Neural crest cell (in vitro differentiated cells): ENCODE measurements around the gene BGN. TPM values are rescaled to one million over a fixed set of nuclear protein-coding genes. Genes with fewer than 3 reads are reported as not detected.

Experiments used
- DNase-seq: peaks from one replicate; pipeline ENCODE4 v3.0.0; 2021; ENCODE audit warnings: low read depth, mixed read lengths, low spot score
- H3K27ac Mint-ChIP-seq: one replicate; pipeline ENCODE4 v1.8.0; 2021; ENCODE audit warnings: mild to moderate bottlenecking, mixed read lengths; ENCODE audit not compliant: unreplicated experiment
- H3K27me3 Mint-ChIP-seq: 2 replicates; pipeline ENCODE4 v1.8.0; 2021; ENCODE audit warnings: low read depth, mild to moderate bottlenecking, mixed read lengths
- H3K36me3 Mint-ChIP-seq: 2 replicates; pipeline ENCODE4 v1.8.0; 2021; ENCODE audit warnings: low read depth, mild to moderate bottlenecking, mixed read lengths
- H3K4me1 Mint-ChIP-seq: 2 replicates; pipeline ENCODE4 v1.8.0; 2021; ENCODE audit warnings: mixed read lengths
- H3K4me3 Mint-ChIP-seq: one replicate; pipeline ENCODE4 v1.8.0; 2021; ENCODE audit warnings: mild to moderate bottlenecking, mixed read lengths
- H3K9me3 Mint-ChIP-seq: 2 replicates; pipeline ENCODE4 v1.8.0; 2021; ENCODE audit warnings: mixed read lengths
- total RNA-seq: library from RNA; stranded (reverse); gene quantifications from 2 replicates; pipeline ENCODE4 v1.2.1, GENCODE V29; 2021
- TF ChIP-seq, protein P1 (sequence below): fragments of 200-600 bp; sonication (generic); conservative IDR thresholded peaks from 2 replicates; pipeline ENCODE4 v1.5.0; 2021; ENCODE audit warnings: antibody characterized with exemption, mild to moderate bottlenecking

The BGN gene
- total RNA-seq, 1 donor from 2014 or later: 80.6 TPM

DNA sequence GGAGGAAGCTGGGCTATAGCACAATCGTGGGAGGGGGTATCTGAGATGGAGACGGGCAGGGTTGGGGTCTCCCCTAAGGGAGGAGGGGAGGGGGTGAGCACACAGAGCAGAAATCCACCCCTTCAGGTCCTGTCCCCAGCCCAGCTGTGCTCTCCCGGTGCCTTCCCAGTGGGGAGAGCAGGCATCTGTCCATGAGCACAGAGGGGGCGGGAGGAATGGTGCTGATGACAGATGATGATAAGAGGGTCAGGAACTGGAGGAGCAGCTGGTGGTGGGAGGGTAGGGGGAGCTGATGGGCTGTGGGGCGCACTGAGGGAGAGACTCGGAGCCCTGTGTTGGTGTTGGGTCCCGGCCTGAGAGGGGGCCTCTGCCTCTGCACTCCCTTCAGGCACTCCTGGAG is 31.3 kb downstream of the BGN start:
- peaks cover 4% of the 10 kb centered on the region for H3K4me1 Mint-ChIP-seq
- H3K36me3 Mint-ChIP-seq: no peaks in the 10 kb centered on the region
- H3K27ac Mint-ChIP-seq: no peak overlapping the region
- no peaks in the 10 kb centered on the region for H3K9me3 Mint-ChIP-seq
- DNase-seq: no peak
- H3K4me3 Mint-ChIP-seq: no peak overlapping the region
- TF ChIP-seq, protein P1, sequence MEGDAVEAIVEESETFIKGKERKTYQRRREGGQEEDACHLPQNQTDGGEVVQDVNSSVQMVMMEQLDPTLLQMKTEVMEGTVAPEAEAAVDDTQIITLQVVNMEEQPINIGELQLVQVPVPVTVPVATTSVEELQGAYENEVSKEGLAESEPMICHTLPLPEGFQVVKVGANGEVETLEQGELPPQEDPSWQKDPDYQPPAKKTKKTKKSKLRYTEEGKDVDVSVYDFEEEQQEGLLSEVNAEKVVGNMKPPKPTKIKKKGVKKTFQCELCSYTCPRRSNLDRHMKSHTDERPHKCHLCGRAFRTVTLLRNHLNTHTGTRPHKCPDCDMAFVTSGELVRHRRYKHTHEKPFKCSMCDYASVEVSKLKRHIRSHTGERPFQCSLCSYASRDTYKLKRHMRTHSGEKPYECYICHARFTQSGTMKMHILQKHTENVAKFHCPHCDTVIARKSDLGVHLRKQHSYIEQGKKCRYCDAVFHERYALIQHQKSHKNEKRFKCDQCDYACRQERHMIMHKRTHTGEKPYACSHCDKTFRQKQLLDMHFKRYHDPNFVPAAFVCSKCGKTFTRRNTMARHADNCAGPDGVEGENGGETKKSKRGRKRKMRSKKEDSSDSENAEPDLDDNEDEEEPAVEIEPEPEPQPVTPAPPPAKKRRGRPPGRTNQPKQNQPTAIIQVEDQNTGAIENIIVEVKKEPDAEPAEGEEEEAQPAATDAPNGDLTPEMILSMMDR: no peak
- H3K27me3 Mint-ChIP-seq: peaks cover 20% of the 10 kb centered on the region

DNA sequence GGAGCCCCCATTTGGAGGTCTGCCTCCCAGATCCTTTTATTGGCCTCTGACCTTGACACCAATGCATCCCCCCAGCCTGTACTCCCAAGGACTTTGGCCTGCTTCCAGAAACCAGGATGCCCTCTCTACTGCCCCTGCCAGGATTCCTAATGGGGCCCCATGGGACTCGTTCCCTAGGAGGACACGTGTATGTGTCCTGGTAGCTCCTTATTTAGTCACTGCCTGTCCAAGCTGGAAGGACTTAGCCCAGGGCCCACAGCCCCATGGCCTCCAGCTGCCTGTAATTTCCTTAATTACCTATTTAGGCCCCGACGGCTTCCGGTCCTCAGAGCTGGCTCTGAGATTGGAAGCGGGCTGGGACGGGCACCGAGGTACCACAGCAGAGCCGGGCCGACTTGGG is 32.0 kb downstream of the BGN start:
- H3K36me3 Mint-ChIP-seq: no peaks in the 10 kb centered on the region
- H3K27ac Mint-ChIP-seq: no peak overlapping the region
- no peaks in the 10 kb centered on the region for H3K9me3 Mint-ChIP-seq
- peaks cover 12% of the 10 kb centered on the region for H3K27me3 Mint-ChIP-seq
- TF ChIP-seq, protein P1: no peak
- DNase-seq: no peak
- H3K4me1 Mint-ChIP-seq: peaks cover 4% of the 10 kb centered on the region
- H3K4me3 Mint-ChIP-seq: no peak overlapping the region

DNA sequence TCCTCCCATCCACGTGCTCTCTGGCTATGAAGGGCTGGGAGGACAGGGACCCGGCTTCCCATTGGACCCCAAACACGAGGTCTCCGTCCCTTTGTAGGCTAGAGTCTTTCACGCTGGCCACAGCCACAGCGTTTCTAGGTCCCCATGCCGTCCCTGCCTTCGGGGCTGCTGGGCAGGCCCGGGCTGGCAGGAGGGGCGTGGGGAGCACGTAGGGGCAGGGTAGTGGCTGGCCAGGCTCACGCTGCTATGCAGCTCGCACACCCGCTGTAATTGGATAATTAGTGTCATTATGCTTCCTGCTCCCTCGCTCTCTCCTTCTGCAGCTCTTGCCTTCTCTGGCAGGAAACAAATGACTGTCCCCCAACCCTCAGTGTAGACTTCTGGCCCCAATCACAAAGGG is 32.4 kb downstream of the BGN start:
- Mint-ChIP-seq H3K27ac (no peak overlapping the region), H3K36me3 (no peaks in the 10 kb centered on the region), H3K4me1 (peaks cover 4% of the 10 kb centered on the region), H3K27me3 (peaks cover 9% of the 10 kb centered on the region), H3K4me3 (no peak overlapping the region), H3K9me3 (no peaks in the 10 kb centered on the region)
- TF ChIP-seq, protein P1: no peak
- DNase-seq: no peak

DNA sequence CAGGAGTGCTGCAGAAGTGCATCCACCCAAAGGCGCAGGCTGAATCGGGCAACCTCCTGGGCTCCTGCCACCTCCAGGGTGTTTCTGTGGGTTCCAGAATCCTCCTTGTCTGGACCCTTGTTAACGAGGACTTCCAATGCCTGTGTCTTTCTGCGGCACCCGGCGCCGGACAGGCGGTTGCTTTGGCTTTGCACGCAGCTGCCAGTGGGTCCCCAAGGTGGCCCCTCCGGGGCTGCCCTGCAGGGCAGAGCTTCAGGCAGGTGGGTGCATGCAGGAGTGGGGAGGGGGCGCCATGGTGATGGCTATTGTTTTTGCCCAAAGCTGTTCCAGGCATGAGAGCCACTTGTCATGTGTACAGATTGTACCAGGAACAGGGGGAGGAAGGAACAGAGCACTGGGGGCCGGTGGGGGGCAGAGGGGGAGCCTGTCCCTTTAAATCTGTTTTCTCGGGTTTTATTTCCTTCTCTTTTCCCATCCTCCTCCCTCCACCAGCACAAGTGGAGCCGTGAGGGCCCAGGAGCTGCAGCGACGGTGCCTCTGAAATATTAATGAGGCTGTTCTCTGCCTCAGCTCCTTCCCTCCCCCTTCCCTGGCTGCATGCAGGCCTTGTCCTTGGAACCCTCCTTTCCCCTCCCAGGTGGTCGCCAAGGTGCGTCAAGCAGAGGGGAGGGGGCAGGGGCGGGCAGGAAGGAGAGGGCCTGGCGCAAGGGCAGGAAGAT is 35.8 kb downstream of the BGN start:
- no peaks in the 10 kb centered on the region for H3K9me3 Mint-ChIP-seq
- no peaks in the 10 kb centered on the region for H3K27me3 Mint-ChIP-seq
- H3K4me1 Mint-ChIP-seq: peaks cover 4% of the 10 kb centered on the region
- no peaks in the 10 kb centered on the region for H3K36me3 Mint-ChIP-seq
- DNase-seq: no peak
- no peak overlapping the region for H3K27ac Mint-ChIP-seq
- TF ChIP-seq, protein P1: no peak
- H3K4me3 Mint-ChIP-seq: no peak overlapping the region

DNA sequence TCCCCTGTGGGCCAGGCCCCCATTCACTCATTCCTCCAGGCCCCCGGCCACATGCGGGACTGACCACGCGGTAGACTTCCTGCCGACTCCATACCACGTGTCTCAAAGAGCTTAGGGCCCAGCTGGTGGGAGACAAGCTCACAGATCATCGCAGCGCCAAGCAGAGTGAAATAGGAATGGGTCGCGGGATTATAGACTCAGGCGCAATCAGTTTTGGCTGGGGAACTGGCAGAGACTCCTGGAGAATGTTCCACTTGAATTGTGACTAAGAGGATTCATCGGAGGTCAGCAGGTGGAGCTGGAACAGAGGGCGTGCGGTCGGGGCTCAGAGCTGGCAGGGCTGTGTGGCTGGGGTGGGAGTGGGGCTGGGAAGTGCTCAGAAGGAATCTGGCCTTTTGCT is 38.3 kb downstream of the BGN start:
- TF ChIP-seq, protein P1: no peak
- H3K27ac Mint-ChIP-seq: no peak overlapping the region

More for the DNA sequence above, 38.3 kb downstream of the BGN start:
- H3K4me1 Mint-ChIP-seq: no peaks in the 10 kb centered on the region
- DNase-seq: no peak
- H3K27me3 Mint-ChIP-seq: no peaks in the 10 kb centered on the region
- H3K9me3 Mint-ChIP-seq: no peaks in the 10 kb centered on the region
- no peaks in the 10 kb centered on the region for H3K36me3 Mint-ChIP-seq
- no peak overlapping the region for H3K4me3 Mint-ChIP-seq
